Stomach (tissue), 9 donors: Measurements from ENCODE around the gene S100A8. TPM values are rescaled to one million over a fixed set of nuclear protein-coding genes. Genes with fewer than 3 reads are reported as not detected.

Experiments used
- DNase-seq, 2 donors: peaks; one replicate each; pipeline versions ENCODE4 v3.0.0 to v3.0.0-alpha.2; 2013 to 2019
- H3K27ac ChIP-seq, 5 donors: fragments of 200-600 bp in 4 of 5; sonication (generic) in 4 of 5; one replicate each; pipeline ENCODE4 v1.5.1; 2013 to 2019; ENCODE audit warnings: mild to moderate bottlenecking in 1 of 5, moderate library complexity in 1 of 5
- H3K27me3 ChIP-seq, 3 donors: fragments of 200-600 bp; sonication (generic); one replicate each; pipeline ENCODE4 v1.5.1; 2017 to 2019; ENCODE audit warnings: mixed run types in 1 of 3
- H3K36me3 ChIP-seq, 4 donors: fragments of 200-600 bp; sonication (generic); 1 replicate in 3 of 4; 2 replicates in 1 of 4; pipeline ENCODE4 v1.5.1; 2016 to 2019
- H3K4me1 ChIP-seq, 4 donors: fragments of 200-600 bp; sonication (generic); one replicate each; pipeline ENCODE4 v1.5.1; 2016 to 2019
- H3K4me3 ChIP-seq, 4 donors: fragments of 200-600 bp; sonication (generic) in 3 of 4; one replicate each; pipeline ENCODE4 v1.5.1; 2016 to 2019; ENCODE audit warnings: mild to moderate bottlenecking in 1 of 4
- H3K9me3 ChIP-seq, 4 donors: fragments of 200-600 bp; sonication (generic); one replicate each; pipeline ENCODE4 v1.5.1; 2016 to 2019
- EP300 ChIP-seq: sonication (generic); formaldehyde crosslinking; IDR thresholded peaks from one replicate; pipeline ENCODE4 v1.6.1; 2017; ENCODE audit warnings: antibody characterized with exemption
- POLR2A ChIP-seq, 4 donors: fragments of 450-650 bp; IDR thresholded peaks; one replicate each; pipeline ENCODE4 v1.6.1; 2016; ENCODE audit warnings: antibody characterized with exemption in 4 of 4, control low read depth in 2 of 4, mild to moderate bottlenecking in 1 of 4, moderate library complexity in 1 of 4
- POLR2AphosphoS5 ChIP-seq, 3 donors: sonication (generic); formaldehyde crosslinking; IDR thresholded peaks; one replicate each; pipeline ENCODE4 v1.6.1; 2016; ENCODE audit warnings: antibody characterized with exemption in 3 of 3
- WGBS, 5 donors: extraction: QIAGEN DNeasy Blood & Tissue Kit in 3 of 5; methylation state at CpG; one replicate each; pipeline versions ENCODE4 v1.1.5 to v1.1.7; 2013 to 2018; 5-methylcytosine and 5-hydroxymethylcytosine counted together
- intact Hi-C: fragments of 100-400 bp; cut with DNase I; formaldehyde crosslinking; loops from one replicate; pipeline ENCODE4 v1.15.1; 2023; ENCODE audit warnings: low total_unique reads
- polyA plus RNA-seq, 3 donors: library from polyadenylated mRNA; stranded (reverse); fragments of 200-250 nt; gene quantifications; one replicate each; pipeline ENCODE4 v1.2.3, GENCODE V29; 2013
- total RNA-seq, 5 donors: library from RNA; depleted of rRNA; stranded (reverse); fragments of >200 nt; gene quantifications; one replicate each; pipeline versions ENCODE4 v1.1.0 to v1.2.3, GENCODE V29; 2014 to 2016
- TF ChIP-seq, protein P1 (sequence below), 7 experiments: fragments of 450-650 bp in 4 of 7; fragments of 200-600 bp in 3 of 7; sonication (generic) in 3 of 7; IDR thresholded peaks; one replicate each; pipeline ENCODE4 v1.5.1; 2016 to 2019; ENCODE audit warnings: antibody characterized with exemption in 7 of 7, control low read depth in 2 of 7, mild to moderate bottlenecking in 1 of 7
- donor health status: healthy with polysubstance abuse.
- donor health status: Bipolar disorder and iron deficiency.
- donor health status: healthy.

The S100A8 gene
- total and polyA plus RNA-seq, 8 donors = 16.8 to 21,822 (median 86.4) TPM; not detected in 1

DNA sequence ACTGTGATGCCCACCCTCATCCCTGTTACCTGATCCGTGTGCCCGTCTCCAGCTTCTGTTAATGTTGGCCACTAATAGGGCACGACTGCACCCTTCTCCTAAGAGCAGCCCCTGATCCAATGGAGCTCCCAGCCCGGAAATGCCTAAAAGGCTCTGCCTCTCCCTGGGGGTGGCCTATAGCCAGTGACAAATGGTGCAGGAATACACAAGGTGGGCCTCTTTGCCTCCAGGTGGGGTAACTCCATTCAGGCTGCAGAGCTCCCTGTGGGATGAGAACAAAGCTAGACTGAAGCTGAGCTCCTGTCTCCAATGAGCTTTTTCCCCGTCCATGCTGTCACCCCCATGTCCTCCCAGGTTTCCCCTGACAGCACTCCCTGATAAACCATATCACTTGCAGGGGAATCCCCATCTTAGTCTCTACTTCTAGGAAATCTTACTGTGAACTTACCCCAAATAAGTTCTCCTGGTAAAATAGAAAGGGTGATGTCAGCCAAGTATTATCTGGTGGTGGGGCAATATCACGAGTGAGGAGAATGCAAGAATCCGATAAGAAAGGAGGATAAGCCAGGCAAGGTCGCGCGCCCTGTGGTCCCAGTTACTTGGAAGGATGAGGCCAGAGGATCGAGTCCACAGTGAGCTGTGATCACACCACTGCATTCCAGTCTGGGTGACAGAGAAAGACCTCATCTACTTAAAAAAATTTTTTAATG lies 44.0 kb upstream of the S100A8 start:
- no peak overlapping the region for H3K27ac ChIP-seq
- intact Hi-C loops = no loop called here
- H3K9me3 ChIP-seq = no peaks in the 10 kb centered on the region
- 70 to 78% (median 75%) methylated on average over 11 of the region's 11 CpGs for WGBS, 5 donors
- H3K4me1 ChIP-seq = no peaks in the 10 kb centered on the region
- no peak for TF ChIP-seq EP300
- no peak for TF ChIP-seq POLR2AphosphoS5 (IDR thresholded peaks at IDR 0.05)
- TF ChIP-seq, protein P1, sequence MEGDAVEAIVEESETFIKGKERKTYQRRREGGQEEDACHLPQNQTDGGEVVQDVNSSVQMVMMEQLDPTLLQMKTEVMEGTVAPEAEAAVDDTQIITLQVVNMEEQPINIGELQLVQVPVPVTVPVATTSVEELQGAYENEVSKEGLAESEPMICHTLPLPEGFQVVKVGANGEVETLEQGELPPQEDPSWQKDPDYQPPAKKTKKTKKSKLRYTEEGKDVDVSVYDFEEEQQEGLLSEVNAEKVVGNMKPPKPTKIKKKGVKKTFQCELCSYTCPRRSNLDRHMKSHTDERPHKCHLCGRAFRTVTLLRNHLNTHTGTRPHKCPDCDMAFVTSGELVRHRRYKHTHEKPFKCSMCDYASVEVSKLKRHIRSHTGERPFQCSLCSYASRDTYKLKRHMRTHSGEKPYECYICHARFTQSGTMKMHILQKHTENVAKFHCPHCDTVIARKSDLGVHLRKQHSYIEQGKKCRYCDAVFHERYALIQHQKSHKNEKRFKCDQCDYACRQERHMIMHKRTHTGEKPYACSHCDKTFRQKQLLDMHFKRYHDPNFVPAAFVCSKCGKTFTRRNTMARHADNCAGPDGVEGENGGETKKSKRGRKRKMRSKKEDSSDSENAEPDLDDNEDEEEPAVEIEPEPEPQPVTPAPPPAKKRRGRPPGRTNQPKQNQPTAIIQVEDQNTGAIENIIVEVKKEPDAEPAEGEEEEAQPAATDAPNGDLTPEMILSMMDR (IDR thresholded peaks at IDR 0.05) = no peak
- TF ChIP-seq POLR2A (IDR thresholded peaks at IDR 0.05) = no peak
- no peak for DNase-seq
- H3K36me3 ChIP-seq = no peaks in the 10 kb centered on the region
- H3K4me3 ChIP-seq = no peak overlapping the region
- peaks cover 0 to 38% (median 0%) of the 10 kb centered on the region in 3 donors for H3K27me3 ChIP-seq

DNA sequence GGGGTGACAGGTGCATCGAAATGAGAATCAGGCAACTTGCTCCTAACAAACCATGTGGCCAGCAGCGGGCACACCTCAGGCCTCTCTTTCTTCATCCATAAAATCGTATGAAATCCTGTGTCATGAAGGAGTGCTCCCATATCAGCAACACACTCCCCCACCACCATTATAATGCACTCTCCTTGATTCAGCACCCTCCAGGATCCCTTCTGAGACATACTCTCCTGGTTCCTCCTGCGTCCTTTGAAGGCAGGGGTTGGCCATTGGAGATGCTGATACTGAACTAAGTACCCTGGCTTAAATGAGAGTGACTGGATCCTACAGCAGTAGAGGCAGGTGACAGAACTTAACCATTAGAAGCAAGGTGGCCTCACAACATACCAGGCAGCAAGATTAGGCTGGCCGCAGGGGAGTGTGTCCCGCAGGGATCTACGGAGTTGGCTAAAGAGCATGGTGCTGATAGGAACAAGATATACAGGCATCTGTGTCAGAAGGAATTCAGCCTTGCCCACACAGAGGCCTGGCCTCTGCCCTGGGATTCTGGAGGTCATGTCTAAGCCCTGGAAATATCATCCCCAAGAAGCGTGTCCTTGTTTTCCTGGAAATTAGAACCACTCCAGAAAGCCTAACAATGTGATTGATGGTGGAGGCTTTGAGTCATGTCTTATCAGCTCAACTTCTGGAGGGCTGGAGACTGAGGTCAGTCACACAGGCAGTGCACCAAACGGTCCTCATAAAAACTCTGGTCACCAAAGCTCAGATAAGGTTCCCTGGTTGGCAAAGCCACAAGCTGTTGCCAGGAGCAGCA lies 42.2 kb upstream of the S100A8 start:
- peaks cover 0 to 56% (median 13%) of the 10 kb centered on the region in 3 donors for H3K27me3 ChIP-seq
- intact Hi-C loops = no loop called here
- no peaks in the 10 kb centered on the region for H3K4me1 ChIP-seq
- no peak overlapping the region for H3K27ac ChIP-seq
- TF ChIP-seq EP300 (no peak), POLR2AphosphoS5 (IDR thresholded peaks at IDR 0.05) (no peak), POLR2A (IDR thresholded peaks at IDR 0.05) (no peak)
- TF ChIP-seq, protein P1 (IDR thresholded peaks at IDR 0.05) = no peak
- DNase-seq = no peak
- WGBS, 5 donors = 65 to 74% (median 71%) methylated on average over 9 of the region's 9 CpGs
- no peak overlapping the region for H3K4me3 ChIP-seq
- no peaks in the 10 kb centered on the region for H3K9me3 ChIP-seq
- no peaks in the 10 kb centered on the region for H3K36me3 ChIP-seq

DNA sequence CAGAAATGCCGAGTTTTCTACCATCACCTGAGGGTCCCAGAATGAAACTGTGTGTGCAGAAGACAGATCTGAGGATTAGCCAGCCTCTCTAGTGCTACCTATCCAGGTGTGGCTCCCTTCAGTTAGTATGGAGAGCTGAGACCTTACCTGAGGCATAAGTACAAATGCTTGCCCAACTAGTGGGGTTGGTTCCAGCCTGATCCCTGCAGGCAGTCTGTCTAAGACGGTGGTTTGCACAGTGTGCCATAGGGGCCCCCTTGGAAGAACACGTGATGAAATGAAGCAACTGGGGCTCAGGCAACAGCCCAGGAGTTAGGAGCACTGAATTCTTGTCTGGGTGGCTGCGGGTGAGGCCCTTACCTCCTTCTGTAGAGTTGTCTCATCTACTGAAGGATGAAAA lies 41.1 kb upstream of the S100A8 start:
- Histone ChIP-seq H3K36me3 (no peaks in the 10 kb centered on the region), H3K4me3 (no peak overlapping the region), H3K27me3 (peaks cover 0 to 55% (median 15%) of the 10 kb centered on the region in 3 donors), H3K27ac (no peak overlapping the region), H3K4me1 (no peaks in the 10 kb centered on the region), H3K9me3 (no peaks in the 10 kb centered on the region)
- no peak for DNase-seq
- WGBS, 5 donors = 54 to 64% (median 62%) methylated on average over 4 of the region's 4 CpGs
- TF ChIP-seq EP300 (no peak), POLR2AphosphoS5 (IDR thresholded peaks at IDR 0.05) (no peak), POLR2A (IDR thresholded peaks at IDR 0.05) (no peak)
- TF ChIP-seq, protein P1 (IDR thresholded peaks at IDR 0.05) = no peak
- intact Hi-C loops = no loop called here

DNA sequence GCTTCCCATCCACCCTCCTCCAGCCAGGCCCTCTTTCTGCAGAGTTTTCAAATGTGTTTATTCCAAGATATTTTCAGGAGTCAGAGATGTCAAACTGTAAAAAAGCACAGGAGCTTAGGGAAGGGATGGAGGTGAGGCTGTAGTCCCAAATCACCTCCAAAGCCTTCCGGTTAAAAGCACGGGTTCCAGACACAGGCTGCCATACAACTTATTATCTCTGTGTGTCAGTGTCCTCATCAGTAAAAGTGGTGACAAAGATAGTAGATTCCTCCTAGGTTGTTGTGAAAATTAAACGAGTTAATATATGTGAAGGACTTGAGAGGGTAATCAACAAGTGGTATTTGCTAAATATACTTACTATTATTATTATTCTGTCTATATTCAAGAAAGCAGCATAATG lies 40.6 kb upstream of the S100A8 start:
- Histone ChIP-seq H3K36me3 (no peaks in the 10 kb centered on the region), H3K27me3 (peaks cover 0 to 54% (median 19%) of the 10 kb centered on the region in 3 donors), H3K4me3 (no peak overlapping the region), H3K4me1 (no peaks in the 10 kb centered on the region), H3K27ac (no peak overlapping the region), H3K9me3 (no peaks in the 10 kb centered on the region)
- 71 to 81% (median 74%) methylated on average over 3 of the region's 3 CpGs for WGBS, 5 donors
- no peak for DNase-seq
- TF ChIP-seq, protein P1 (IDR thresholded peaks at IDR 0.05) = no peak
- TF ChIP-seq EP300 = no peak
- TF ChIP-seq POLR2A (IDR thresholded peaks at IDR 0.05) = no peak
- no peak for TF ChIP-seq POLR2AphosphoS5 (IDR thresholded peaks at IDR 0.05)
- intact Hi-C loops = no loop called here
